Ammon's horn (tissue), 1 donor: ENCODE measurements around the gene EXOC3.

Source experiments
- DNase-seq: peaks from one replicate; pipeline ENCODE4 v3.0.0-alpha.2; 2016; ENCODE audit warnings: low spot score

Gene EXOC3

DNA sequence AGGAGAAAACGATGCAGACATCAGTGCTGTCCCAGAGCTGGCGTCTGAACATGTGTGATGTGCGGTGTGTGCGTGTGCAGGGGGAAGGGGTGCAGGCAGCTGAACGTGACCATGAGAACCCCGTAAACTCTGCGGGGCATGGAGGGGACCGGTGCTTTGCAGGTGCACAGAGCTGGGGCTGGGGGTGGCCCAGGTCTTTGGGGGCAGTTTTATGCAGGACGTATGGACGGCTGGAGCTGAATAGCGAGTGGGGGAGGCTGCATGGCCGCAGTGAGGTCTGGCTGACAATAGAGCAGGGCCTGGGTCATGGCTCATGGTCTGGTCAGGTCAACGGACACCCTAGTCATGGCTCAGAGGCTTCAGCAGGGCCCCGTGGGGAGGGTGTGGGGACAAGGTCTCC, 3.3 kb upstream of the EXOC3 start:
- no peak for DNase-seq

DNA sequence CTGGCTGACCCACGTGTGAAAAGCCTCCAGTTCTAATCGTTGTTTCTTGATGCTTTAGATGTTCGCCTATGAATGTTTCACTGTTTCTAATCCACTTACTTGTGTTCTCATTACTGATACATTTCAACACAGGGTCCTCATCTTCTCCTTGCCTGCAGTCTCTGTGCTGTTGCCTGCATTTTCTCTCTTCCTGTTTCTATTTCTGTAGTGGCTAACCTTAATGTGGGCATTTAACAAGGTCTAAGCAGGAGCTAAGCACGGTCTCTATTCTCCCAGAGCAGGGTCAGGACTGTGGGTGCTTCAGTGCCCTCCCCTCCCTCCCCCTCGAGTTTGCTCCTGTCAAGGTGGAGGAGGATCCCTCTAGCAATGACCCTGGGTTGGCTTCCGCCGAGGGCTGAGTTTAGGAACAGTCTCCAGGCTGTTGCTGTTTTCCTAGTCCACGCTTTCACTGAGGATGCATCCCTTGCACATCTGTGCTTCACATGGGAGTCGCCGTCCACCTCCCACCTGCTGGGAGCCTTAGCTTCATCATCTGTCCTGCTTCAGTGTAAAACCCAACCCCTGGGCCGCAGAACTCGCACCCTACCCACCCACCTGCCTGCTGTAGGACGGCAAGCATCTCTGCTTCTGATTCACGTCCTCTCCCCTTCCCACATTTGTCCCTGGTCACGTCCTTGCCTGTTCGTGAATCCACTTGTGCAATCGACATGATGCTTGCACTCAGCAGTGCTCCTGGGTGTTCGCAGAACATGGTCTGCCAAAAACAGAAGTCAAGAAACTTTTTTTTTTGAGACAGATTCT, 2.4 kb upstream of the EXOC3 start:
- DNase-seq = no peak

GRCh38 chr5:441996-442334, 1.0 kb upstream of the EXOC3 start:
- no peak for DNase-seq

DNA sequence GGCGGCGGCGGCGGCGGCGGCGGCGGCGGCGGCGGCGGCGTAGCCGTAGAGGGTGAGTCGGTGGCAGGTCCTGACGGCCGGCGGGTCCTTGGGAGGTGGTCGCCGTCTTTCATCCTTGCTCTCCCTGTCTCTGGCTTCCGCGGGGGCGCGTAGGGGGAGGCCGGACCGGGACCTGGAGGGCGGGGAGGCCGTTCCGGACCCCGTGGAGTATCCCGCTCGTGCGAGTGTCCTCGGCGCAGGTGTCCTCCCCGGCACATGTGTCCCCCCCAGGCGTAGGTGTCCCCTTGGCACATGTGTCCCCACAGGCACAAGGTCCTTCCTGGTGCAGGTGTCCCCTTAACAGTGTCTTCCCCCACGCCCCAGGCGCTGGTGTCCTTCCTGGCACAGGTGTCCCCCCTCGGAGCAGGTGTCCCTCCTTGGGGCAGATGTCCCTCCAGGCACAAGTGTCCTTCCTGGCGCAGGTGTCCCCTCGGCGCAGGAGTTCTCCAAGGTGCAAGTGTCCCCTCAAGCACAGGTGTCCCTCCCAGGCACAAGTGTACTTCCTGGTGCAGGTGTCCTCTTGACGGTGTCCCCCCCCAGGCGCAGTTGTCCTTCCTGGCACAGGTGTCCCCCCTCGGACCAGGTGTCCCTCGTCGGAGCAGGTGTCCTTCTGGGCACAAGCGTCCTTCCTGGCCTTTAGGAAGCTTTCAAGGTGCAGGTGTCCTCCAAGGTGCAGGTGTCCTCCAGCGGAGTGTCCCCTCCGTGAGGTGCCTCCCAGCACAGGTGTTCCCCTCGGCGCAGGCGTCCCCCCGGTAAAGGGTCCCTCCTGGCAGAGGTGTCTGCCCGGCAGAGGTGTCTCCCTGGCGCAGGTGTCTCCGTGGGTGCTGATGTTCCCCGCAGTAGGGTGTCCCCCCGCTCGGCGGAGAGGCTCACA, 519 bp downstream of the EXOC3 start:
- no peak for DNase-seq

- DNase-seq = no peak
Observed at GRCh38 chr5:444226-444625, 1.2 kb downstream of the EXOC3 start.

DNA sequence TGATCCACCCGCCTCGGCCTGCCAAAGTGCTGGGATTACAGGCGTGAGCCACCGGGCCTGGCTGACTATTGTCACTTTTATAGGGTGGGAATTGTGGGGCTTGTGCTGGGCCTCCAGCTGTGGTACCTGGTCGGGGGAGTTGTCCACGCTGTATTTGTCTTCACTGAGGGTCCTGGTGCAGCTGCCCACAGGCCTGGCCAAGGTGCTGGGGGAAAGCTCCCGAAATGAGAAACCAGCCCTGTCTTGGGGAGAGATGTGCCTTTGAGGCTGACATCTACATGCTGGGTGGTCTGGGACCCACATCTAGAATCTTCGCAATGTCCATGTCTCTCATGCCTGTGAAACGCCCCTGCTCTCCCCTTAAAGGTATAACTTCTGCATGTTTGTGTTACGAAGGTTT, 2.6 kb downstream of the EXOC3 start:
- no peak for DNase-seq

DNA sequence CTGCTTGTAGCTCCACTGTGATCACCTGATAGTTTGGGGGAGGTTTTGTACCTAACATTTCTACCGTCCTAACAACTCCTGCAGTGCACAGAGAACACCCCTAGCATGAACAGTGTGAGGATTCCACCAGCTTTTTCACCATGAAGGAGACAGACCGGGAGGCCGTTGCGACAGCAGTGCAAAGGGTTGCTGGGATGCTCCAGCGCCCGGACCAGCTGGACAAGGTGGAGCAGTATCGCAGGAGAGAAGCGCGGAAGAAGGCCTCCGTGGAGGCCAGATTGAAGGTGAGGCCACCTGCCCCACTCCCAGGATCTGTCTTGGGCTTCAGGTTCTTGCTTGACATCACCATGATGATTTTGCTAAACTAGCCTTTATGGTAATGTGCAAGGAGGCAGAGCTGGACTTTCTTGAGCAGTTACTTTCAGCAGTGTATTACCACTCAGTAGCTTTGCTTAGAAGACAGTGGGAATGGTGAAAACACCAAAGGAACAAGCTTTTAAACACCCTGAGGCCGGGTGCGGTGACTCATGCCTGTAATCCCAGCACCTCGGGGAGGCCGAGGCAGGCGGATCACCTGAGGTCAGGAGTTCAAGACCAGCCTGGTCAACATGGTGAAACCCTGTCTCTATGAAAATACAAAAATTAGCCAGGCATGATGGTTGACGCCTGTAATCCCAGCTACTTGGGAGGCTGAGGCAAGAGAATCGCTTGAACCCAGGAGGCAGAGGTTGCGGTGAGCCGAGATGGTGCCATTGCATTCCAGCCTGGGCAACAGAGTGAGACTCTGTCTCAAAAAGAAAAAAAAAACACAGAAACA, 3.3 kb downstream of the EXOC3 start:
- no peak for DNase-seq

DNA sequence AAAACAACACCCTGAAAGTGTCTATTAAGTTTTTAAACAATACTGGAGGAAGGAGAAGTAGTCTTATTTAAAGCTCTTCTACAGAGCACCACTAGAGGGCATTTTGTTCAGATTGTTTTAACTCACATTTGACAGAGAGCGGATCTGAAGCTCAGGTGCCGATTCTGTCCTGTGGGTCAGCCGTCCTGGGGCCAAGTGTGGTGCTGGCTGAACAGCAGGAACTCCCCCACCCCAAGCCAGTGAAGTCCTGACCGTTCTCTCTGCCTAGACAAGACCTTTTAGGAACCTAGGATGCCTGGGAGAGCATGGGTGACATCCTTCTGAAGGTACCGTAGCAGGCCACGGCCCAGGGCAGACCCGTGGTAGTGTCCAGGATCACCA, 3.9 kb downstream of the EXOC3 start:
- DNase-seq = peak; percentile 56

DNA sequence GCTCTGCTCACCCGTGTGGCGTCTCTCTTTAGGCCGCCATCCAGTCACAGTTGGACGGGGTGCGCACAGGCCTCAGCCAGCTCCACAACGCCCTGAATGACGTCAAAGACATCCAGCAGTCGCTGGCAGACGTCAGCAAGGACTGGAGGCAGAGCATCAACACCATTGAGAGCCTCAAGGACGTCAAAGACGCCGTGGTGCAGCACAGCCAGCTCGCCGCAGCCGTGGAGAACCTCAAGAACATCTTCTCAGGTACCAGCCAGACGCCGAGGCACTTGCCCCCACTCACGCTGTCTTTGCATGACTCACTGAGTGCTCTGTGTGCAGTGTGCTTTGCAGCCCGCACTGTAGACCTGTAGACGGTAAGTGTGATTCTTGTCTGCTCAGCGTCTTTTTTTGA, 4.5 kb downstream of the EXOC3 start:
- no peak for DNase-seq

GRCh38 chr5:448061-448765, 5.2 kb downstream of the EXOC3 start:
- DNase-seq = peak; percentile 86

- peak; percentile 71 for DNase-seq
Observed at GRCh38 chr5:448766-449090, 5.8 kb downstream of the EXOC3 start.

DNA sequence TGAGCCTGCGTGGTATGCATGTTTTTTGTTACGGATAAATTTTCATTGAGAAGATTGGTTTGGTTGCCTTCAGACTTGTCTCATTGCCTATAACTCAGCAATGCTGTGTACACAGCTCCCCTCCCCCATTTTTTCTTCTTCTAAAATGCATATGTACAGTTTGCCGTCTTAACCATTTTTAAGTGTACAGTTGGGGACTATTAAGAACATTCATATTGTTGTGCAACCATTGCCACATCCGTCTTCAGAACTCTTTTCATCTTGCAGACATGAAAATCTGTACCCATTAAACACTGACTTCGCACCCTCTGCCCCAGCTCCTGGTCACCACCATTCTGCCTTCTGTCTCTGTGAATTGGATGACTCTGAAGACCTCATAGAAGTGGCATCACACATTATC, 6.2 kb downstream of the EXOC3 start:
- no peak for DNase-seq

- no peak for DNase-seq
Observed at GRCh38 chr5:451587-452458, 8.8 kb downstream of the EXOC3 start.

DNA sequence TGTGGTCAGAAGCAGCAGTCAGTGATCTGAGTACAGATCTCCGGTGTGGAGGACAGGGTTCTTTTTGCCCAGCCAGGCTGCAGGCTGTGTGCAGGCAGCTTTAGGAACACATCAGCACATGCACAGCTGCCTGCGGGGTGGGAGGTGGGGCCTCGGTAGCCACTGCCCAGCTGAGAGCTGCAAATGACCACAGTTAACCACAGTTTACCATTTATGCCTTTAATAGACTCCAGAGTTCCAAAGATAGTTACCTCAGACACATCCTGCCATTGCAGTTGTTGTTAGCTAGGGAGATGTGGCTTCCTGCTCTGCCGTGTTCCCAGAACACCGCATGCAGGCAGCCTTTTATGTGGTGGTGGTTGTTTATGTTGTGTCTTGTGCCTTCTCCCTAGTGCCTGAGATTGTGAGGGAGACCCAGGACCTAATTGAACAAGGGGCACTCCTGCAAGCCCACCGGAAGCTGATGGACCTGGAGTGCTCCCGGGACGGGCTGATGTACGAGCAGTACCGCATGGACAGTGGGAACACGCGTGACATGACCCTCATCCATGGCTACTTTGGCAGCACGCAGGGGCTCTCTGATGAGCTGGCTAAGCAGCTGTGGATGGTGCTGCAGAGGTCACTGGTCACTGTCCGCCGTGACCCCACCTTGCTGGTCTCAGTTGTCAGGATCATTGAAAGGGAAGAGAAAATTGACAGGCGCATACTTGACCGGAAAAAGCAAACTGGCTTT, 10.2 kb downstream of the EXOC3 start:
- DNase-seq = no peak

DNA sequence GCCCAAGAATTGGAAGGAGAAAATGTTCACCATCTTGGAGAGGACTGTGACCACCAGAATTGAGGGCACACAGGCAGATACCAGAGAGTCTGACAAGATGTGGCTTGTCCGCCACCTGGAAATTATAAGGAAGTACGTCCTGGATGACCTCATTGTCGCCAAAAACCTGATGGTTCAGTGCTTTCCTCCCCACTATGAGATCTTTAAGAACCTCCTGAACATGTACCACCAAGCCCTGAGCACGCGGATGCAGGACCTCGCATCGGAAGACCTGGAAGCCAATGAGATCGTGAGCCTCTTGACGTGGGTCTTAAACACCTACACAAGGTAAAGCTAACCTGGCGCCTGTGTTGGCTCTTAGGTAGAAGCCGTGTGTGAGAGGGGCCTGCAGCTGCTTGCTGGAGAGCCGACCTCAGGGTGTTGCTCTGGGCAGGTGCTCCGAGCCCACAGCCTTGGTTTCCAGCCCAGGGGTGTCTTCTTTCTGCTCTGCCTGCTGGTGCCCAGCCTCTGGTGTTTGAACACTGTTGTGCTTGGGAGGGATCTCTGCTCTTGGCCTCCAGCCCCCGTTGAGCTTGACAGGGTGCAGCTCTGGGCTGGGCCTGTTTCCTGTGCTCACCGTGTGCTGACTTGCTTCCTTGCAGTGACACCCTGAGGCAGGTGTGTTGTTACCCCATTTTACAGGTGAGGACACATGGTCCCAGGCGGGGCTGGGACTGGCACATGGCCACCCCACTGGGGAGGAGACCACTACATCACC, 10.9 kb downstream of the EXOC3 start:
- DNase-seq = no peak

- DNase-seq = no peak
Observed at GRCh38 chr5:454936-455335, 12.0 kb downstream of the EXOC3 start.

DNA sequence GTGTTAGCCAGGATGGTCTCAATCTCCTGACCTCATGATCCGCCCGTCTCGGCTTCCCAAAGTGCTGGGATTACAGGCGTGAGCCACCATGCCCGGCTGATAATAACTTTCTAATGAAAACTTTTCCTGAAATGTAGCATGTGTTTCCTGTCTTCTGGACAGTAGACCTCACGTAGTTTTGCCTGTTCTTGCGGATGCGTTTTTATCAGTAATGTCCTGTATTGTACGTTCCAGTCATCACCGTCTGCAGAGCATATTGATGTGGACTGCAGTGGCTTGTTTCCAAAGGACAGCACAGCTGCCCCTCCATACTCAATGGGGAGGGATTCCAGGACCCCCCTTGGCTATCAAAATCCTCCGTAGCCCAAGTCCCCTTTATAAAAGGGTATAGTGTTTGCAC, 12.8 kb downstream of the EXOC3 start:
- DNase-seq = no peak

DNA sequence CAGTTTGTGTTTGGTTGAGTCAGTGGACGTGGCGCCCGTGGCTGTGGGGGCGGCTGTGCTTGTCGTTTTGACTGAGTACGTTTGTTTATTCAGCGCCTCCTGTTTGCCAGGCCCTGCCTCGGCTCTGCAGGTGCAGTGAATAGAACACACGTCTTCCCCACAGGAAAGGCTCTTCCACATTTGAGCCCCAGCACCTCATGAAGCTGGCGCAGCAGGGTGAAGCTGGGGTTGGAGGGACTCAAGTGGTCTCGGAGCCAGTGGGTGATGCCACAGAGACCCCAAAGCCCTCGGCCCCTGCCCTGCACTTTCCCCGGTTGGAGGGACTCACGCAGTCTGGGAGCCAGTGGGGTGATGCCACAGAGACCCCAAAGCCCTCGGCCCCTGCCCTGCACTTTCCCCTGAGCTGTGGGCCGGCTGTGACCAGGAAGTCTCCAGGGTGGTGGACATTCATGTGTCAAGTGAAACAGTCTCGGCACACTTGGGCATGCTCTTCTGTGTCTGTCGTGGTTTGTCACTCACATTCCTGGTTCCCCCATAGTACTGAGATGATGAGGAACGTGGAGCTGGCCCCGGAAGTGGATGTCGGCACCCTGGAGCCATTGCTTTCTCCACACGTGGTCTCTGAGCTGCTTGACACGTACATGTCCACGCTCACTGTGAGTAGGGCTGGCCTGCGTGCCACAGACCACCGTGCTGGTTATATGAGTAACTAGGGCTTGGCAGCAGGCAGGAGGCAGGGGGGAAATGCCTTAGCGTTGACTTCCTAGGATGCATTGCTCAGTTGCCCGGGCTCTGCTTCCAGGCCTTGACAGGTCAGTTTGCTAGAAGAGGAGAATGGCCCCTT, 13.6 kb downstream of the EXOC3 start:
- no peak for DNase-seq
